ENCODE results near the gene VLDLR.

- no peak for TF ChIP-seq CTCF (IDR thresholded peaks at IDR 0.05)
- TF ChIP-seq POLR2A (IDR thresholded peaks at IDR 0.05), result no peak
Measured at GRCh38 chr9:2700909-2701550, 79.4 kb downstream of the VLDLR start.
